Left ventricle myocardium inferior (tissue), 1 donor: ENCODE results near the gene OR51A2. TPM values are rescaled to one million over a fixed set of nuclear protein-coding genes. Genes with fewer than 3 reads are reported as not detected.
"Not testable (repeated sequence)": the region's sequence is repeated elsewhere in the genome, so short reads cannot be mapped to it uniquely, and the experiment has no call there.

ENCODE experiments used
- DNase-seq: peaks from one replicate; pipeline ENCODE4 v3.0.0-alpha.2; 2020
- H3K27ac ChIP-seq: fragments of 200-600 bp; replicated peaks from 2 replicates; pipeline ENCODE4 v1.8.0; 2021
- H3K27me3 ChIP-seq: fragments of 200-600 bp; 2 replicates; pipeline ENCODE4 v1.8.0; 2021; ENCODE audit warnings: low read depth
- H3K36me3 ChIP-seq: fragments of 200-600 bp; 2 replicates; pipeline ENCODE4 v1.8.0; 2021
- H3K4me1 ChIP-seq: fragments of 200-600 bp; 2 replicates; pipeline ENCODE4 v1.8.0; 2021
- H3K4me3 ChIP-seq: fragments of 200-600 bp; 2 replicates; pipeline ENCODE4 v1.8.0; 2021; ENCODE audit warnings: mild to moderate bottlenecking, moderate library complexity
- H3K9me3 ChIP-seq: fragments of 200-600 bp; replicated peaks from 2 replicates; pipeline ENCODE4 v1.8.0; 2021
- CTCF ChIP-seq: fragments of 200-600 bp; IDR thresholded peaks from 2 replicates; pipeline ENCODE4 v1.8.0; 2021; ENCODE audit warnings: antibody characterized with exemption, mild to moderate bottlenecking, borderline replicate concordance
- intact Hi-C: fragments of 100-400 bp; cut with micrococcal nuclease; formaldehyde crosslinking; loops from one replicate; pipeline ENCODE4 v1.11.0; 2022
- long read RNA-seq: library from polyadenylated mRNA; unstranded; transcript quantifications from one replicate; pipeline ENCODE4 v2.0.0, GENCODE V29; 2021
- total RNA-seq: library from RNA; stranded (reverse); fragmentation: NEBNext Ultra II Directional; extraction: Animal tissue kit (Norgen Biotek cat#: 25700); gene quantifications from one replicate; pipeline ENCODE4 v1.2.1, GENCODE V29; 2021
- donor health status: DM: no; HTN: yes; CAD: no; lungs with severe emphysema.

OR51A2 gene, protein sequence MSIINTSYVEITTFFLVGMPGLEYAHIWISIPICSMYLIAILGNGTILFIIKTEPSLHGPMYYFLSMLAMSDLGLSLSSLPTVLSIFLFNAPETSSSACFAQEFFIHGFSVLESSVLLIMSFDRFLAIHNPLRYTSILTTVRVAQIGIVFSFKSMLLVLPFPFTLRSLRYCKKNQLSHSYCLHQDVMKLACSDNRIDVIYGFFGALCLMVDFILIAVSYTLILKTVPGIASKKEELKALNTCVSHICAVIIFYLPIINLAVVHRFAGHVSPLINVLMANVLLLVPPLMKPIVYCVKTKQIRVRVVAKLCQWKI
- total RNA-seq, result not detected
- long read RNA-seq, result 0 reads

DNA sequence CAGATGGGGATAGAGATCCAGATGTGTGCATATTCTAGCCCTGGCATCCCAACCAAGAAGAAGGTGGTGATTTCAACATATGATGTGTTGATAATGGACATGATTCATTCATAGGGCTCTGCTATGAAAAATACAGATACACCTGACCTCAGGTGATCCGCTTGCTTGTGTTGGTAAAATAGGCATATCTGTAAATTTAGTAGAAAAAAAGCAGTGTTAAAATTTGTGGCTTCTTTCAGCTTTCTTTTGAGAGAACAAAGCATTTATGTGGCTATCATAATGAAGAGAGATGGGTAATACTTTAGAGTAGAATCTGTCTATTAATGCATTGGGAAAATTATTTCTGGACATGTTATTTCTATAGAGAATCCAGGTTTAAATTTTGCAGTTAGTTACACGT lies at the start of gene OR51A2:
Gene OR51A2 (minus strand): TSS at position 101 of the 400 bp plus-strand sequence. CDS start 0 bp downstream, at position 101.
- intact Hi-C loops, DNase-seq, H3K4me1 ChIP-seq, H3K27ac ChIP-seq, H3K36me3 ChIP-seq, H3K27me3 ChIP-seq, H3K4me3 ChIP-seq, H3K9me3 ChIP-seq: not testable (repeated sequence)

GRCh38 chr11:5004424-5005274 lies 49.1 kb upstream of the OR51A2 start:
- Histone ChIP-seq H3K4me1 (no peaks in the 10 kb centered on the region), H3K27ac (no peak overlapping the region), H3K4me3 (no peak overlapping the region), H3K9me3 (no peaks in the 10 kb centered on the region), H3K27me3 (no peaks in the 10 kb centered on the region), H3K36me3 (no peaks in the 10 kb centered on the region)
- peak; percentile 73 for TF ChIP-seq CTCF
- DNase-seq, result peak; percentile 41
- intact Hi-C loops, result loop anchor here (5.0 kb wide), 1 partner anchor 367 kb away; the partner anchor contains the start of gene OR51D1

DNA sequence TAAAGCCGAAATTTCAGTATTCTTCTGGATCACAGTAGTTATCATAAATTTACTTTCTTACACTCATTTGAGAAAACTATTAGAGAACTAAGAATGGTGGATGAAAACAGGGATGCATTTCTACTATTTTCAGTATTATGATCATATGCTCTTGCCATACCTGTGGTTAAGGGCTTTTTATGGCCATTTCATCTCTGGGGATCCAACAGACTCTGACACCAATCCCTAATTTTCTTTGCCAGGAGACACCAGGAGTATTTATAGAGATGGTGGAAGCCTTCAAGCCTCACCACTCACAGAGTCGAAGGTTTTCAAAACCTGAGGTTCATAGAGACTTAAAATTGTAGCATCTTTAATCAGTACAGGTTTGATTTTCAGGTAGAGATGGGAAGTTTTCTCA lies 39.0 kb upstream of the OR51A2 start, which contains the start of gene OR51L1:
Gene OR51L1 (plus strand): TSS at position 301 of the 400 bp plus-strand sequence. CDS start 4,132 bp downstream, outside the sequence.
- no peaks in the 10 kb centered on the region for H3K27me3 ChIP-seq
- TF ChIP-seq CTCF, result no peak
- H3K9me3 ChIP-seq, result no peaks in the 10 kb centered on the region
- DNase-seq, result no peak
- intact Hi-C loops, result no loop called here
- no peak within 1 kb of the TSS for H3K4me3 ChIP-seq
- H3K4me1 ChIP-seq, result no peaks in the 10 kb centered on the region
- H3K36me3 ChIP-seq, result no peaks in the 10 kb centered on the region
- H3K27ac ChIP-seq, result no peak within 1 kb of the TSS

DNA sequence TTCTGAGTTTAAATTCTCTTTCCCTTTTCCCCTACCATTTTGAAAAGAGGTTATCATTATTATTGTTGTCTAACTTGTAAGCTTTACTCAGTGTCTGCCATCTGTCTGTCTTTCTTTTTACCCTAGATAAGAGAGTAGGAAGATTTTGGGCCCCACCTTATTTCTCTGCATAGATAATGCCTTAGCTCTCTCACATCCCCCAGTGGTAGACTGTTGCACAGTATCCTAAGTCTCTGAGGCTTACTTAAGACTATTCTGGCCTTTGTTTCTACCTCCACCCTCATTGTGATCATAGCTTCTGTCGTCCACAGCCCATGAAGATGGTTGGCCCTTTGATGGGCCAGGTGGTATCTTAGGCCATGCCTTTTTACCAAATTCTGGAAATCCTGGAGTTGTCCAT lies 35.5 kb upstream of the OR51A2 start:
- no peak overlapping the region for H3K4me3 ChIP-seq
- H3K9me3 ChIP-seq, result no peaks in the 10 kb centered on the region
- H3K27ac ChIP-seq, result no peak overlapping the region
- peak; percentile 31 for TF ChIP-seq CTCF
- no peaks in the 10 kb centered on the region for H3K4me1 ChIP-seq
- no peak for DNase-seq
- H3K27me3 ChIP-seq, result no peaks in the 10 kb centered on the region
- no peaks in the 10 kb centered on the region for H3K36me3 ChIP-seq
- intact Hi-C loops, result no loop called here

- Histone ChIP-seq H3K36me3 (no peaks in the 10 kb centered on the region), H3K27ac (no peak overlapping the region), H3K4me1 (no peaks in the 10 kb centered on the region), H3K9me3 (no peaks in the 10 kb centered on the region), H3K27me3 (no peaks in the 10 kb centered on the region), H3K4me3 (no peak overlapping the region)
- no peak for DNase-seq
- TF ChIP-seq CTCF, result no peak
- intact Hi-C loops, result no loop called here
Measured at GRCh38 chr11:4983841-4984240, 28.3 kb upstream of the OR51A2 start.
